Esophagus squamous epithelium (tissue), 5 donors: ENCODE measurements around the gene CTBP1. TPM values are rescaled to one million over a fixed set of nuclear protein-coding genes. Genes with fewer than 3 reads are reported as not detected.

Experiments
- DNase-seq: peaks from one replicate; lab custom pipeline; 2025; lab: John Stamatoyannopoulos, UW
- H3K27ac ChIP-seq, 4 donors: fragments of 200-600 bp; sonication (generic); one replicate each; pipeline ENCODE4 v1.5.1; 2016 to 2019; ENCODE audit warnings: mild to moderate bottlenecking in 1 of 4
- H3K27me3 ChIP-seq, 4 donors: fragments of 200-600 bp; sonication (generic); 1 replicate in 3 of 4; 2 replicates in 1 of 4; pipeline versions ENCODE4 v1.5.1 to v1.6.0; 2017 to 2021; ENCODE audit warnings: antibody characterized with exemption in 1 of 4
- H3K36me3 ChIP-seq, 3 donors: fragments of 200-600 bp; sonication (generic); one replicate each; pipeline ENCODE4 v1.5.1; 2016 to 2019
- H3K4me1 ChIP-seq, 3 donors: fragments of 200-600 bp; sonication (generic); one replicate each; pipeline ENCODE4 v1.5.1; 2017 to 2019
- H3K4me3 ChIP-seq, 4 donors: fragments of 200-600 bp; sonication (generic); 1 replicate in 3 of 4; 2 replicates in 1 of 4; pipeline ENCODE4 v1.5.1; 2016 to 2019; ENCODE audit warnings: mild to moderate bottlenecking in 2 of 4, moderate library complexity in 1 of 4
- H3K9me3 ChIP-seq, 3 donors: fragments of 200-600 bp; sonication (generic); one replicate each; pipeline ENCODE4 v1.5.1; 2016 to 2019
- CTCF ChIP-seq, 6 experiments: fragments of 450-650 bp in 4 of 6; fragments of 200-600 bp in 2 of 6; sonication (generic) in 2 of 6; IDR thresholded peaks; one replicate each; pipeline ENCODE4 v1.5.1; 2016 to 2019; ENCODE audit warnings: antibody characterized with exemption in 6 of 6, mild to moderate bottlenecking in 4 of 6, moderate library complexity in 4 of 6
- POLR2A ChIP-seq, 4 donors: fragments of 450-650 bp; IDR thresholded peaks; one replicate each; pipeline ENCODE4 v1.6.1; 2017; ENCODE audit warnings: antibody characterized with exemption in 4 of 4, mild to moderate bottlenecking in 4 of 4, moderate library complexity in 3 of 4
- WGBS, 2 donors: methylation state at CpG; one replicate each; pipeline ENCODE4 v1.1.5; 2018; 5-methylcytosine and 5-hydroxymethylcytosine counted together
- intact Hi-C: fragments of 100-400 bp; cut with DNase I; formaldehyde crosslinking; loops from one replicate; pipeline ENCODE4 v1.15.0; 2022
- total RNA-seq, 4 donors: library from RNA; depleted of rRNA; stranded (reverse); fragments of >200 nt; gene quantifications; one replicate each; pipeline ENCODE4 v1.1.0, GENCODE V29; 2016
- donor health status: DM: yes; HTN: yes; CAD: no.

CTBP1 gene
- total RNA-seq, 4 donors from 2014 or later, result 72.2 to 121 (median 113) TPM

GRCh38 chr4:1255151-1255550 lies 6.2 kb upstream of the CTBP1 start:
- intact Hi-C loops, result no loop called here
- Histone ChIP-seq H3K9me3 (peaks cover 0 to 32% (median 4%) of the 10 kb centered on the region in 3 donors), H3K27ac (no peak overlapping the region), H3K4me1 (peaks cover 4 to 18% (median 6%) of the 10 kb centered on the region in 3 donors), H3K36me3 (peaks cover 0 to 9% (median 0%) of the 10 kb centered on the region in 3 donors), H3K27me3 (no peaks in the 10 kb centered on the region), H3K4me3 (no peak overlapping the region)
- DNase-seq, result no peak
- 79% methylated on average over 4 of the region's 4 CpGs for WGBS, 2 donors
- no peak for TF ChIP-seq CTCF (IDR thresholded peaks at IDR 0.05)
- no peak for TF ChIP-seq POLR2A (IDR thresholded peaks at IDR 0.05)

GRCh38 chr4:1253831-1254230 lies 4.9 kb upstream of the CTBP1 start:
- H3K9me3 ChIP-seq, result peaks cover 0 to 32% (median 4%) of the 10 kb centered on the region in 3 donors
- no peak for DNase-seq
- peaks cover 9 to 26% (median 10%) of the 10 kb centered on the region in 3 donors for H3K4me1 ChIP-seq
- no peak overlapping the region for H3K27ac ChIP-seq
- TF ChIP-seq POLR2A (IDR thresholded peaks at IDR 0.05) (no peak), CTCF (IDR thresholded peaks at IDR 0.05) (no peak)
- no peaks in the 10 kb centered on the region for H3K27me3 ChIP-seq
- H3K4me3 ChIP-seq, result no peak overlapping the region
- peaks cover 0 to 9% (median 0%) of the 10 kb centered on the region in 3 donors for H3K36me3 ChIP-seq
- 78 to 88% methylated on average over 4 to 5 of the region's 5 CpGs for WGBS, 2 donors
- intact Hi-C loops, result loop anchor here (5.0 kb wide), 1 partner anchor 93 kb away; the partner anchor contains the start of gene UVSSA

- peaks cover 0 to 32% (median 2%) of the 10 kb centered on the region in 3 donors for H3K9me3 ChIP-seq
- no peak overlapping the region for H3K4me3 ChIP-seq
- H3K36me3 ChIP-seq, result peaks cover 0 to 9% (median 0%) of the 10 kb centered on the region in 3 donors
- intact Hi-C loops, result loop anchor here (5.0 kb wide), 1 partner anchor 94 kb away; the partner anchor contains the start of gene UVSSA
- WGBS, 2 donors, result 90 to 96% methylated on average over 6 of the region's 6 CpGs
- no peak overlapping the region for H3K27ac ChIP-seq
- H3K27me3 ChIP-seq, result no peaks in the 10 kb centered on the region
- no peak for DNase-seq
- peaks cover 9 to 26% (median 10%) of the 10 kb centered on the region in 3 donors for H3K4me1 ChIP-seq
- no peak for TF ChIP-seq CTCF (IDR thresholded peaks at IDR 0.05)
- no peak for TF ChIP-seq POLR2A (IDR thresholded peaks at IDR 0.05)
Measured at GRCh38 chr4:1252928-1253492, 4.1 kb upstream of the CTBP1 start.

GRCh38 chr4:1251773-1252066 lies 2.8 kb upstream of the CTBP1 start:
- intact Hi-C loops, result loop anchor here (5.0 kb wide), 1 partner anchor 96 kb away; the partner anchor contains the start of gene UVSSA
- TF ChIP-seq POLR2A (IDR thresholded peaks at IDR 0.05) (no peak), CTCF (IDR thresholded peaks at IDR 0.05) (no peak)
- peaks cover 16 to 38% (median 17%) of the 10 kb centered on the region in 3 donors for H3K4me1 ChIP-seq
- H3K36me3 ChIP-seq, result peaks cover 0 to 9% (median 0%) of the 10 kb centered on the region in 3 donors
- H3K27me3 ChIP-seq, result no peaks in the 10 kb centered on the region
- H3K4me3 ChIP-seq, result no peak overlapping the region
- no peak overlapping the region for H3K27ac ChIP-seq
- H3K9me3 ChIP-seq, result peaks cover 0 to 32% (median 0%) of the 10 kb centered on the region in 3 donors
- DNase-seq, result no peak
- WGBS, 2 donors, result 91 to 97% methylated on average over 10 to 11 of the region's 11 CpGs
